SH-SY5Y (cell line): ENCODE results near the gene HEATR9.

Experiments
- GATA2 ChIP-seq: IDR thresholded peaks from 2 replicates; pipeline ENCODE4 v1.6.1; 2011; ENCODE audit warnings: mild to moderate bottlenecking, low read depth, low read length
- GATA3 ChIP-seq: IDR thresholded peaks from 2 replicates; pipeline ENCODE4 v1.6.1; 2011; ENCODE audit warnings: low read depth, mild to moderate bottlenecking, low read length, moderate library complexity

DNA sequence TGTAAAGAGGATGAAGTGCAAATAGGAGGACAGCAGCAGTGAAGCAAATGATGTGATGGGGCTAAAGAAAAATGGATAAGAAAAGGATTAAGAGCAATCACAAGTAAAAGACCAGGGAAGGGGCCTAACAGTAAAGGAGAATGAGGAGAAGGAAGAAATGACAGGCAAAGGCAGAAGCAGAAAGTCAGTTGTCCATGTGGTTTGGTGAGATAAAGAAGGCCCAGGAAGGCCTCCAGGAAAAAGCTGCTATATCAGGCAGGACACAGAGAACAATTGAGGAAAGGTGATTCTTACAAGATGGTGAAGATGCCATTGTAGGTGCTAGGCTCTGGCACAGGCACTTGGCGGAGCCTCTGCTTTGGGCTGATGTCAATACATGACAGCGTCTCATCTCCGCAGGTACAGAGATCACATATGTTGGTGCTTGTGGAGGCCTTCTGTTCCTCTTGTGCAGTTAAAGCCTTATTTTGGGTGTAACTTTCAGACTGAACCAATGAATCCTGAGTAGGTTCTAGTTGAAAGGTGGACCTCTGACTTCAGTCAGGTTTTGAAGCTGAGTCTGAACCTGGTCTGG is 43.7 kb upstream of the HEATR9 start:
- TF ChIP-seq GATA3, result no peak
- TF ChIP-seq GATA2, result no peak
